DMS53 (cell line): Measurements from ENCODE around the gene ZMYND8.
"Not testable (repeated sequence)": the region's sequence is repeated elsewhere in the genome, so short reads cannot be mapped to it uniquely, and the experiment has no call there.

ENCODE experiments used
- DNase-seq: peaks from one replicate; lab custom pipeline; 2025; lab: John Stamatoyannopoulos, UW

The ZMYND8 gene

DNA sequence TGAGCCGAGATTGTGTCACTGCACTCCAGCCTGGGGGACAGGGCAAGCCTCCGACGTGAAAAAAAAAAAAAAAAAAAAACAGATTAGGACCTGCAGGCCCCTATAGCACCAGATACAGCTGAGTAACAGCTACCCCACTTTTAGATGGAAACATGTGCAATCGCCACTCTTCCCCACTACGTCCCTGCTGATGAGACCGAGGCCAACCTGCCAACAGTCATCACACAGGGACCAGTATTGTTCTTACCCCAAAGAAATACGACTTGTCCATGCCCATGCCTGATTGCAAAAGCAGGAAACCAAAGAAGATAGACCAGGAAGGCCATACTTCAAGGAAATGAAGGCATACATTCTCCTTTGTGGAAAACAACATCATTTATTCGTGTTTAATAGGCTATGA is 45.8 kb downstream of the ZMYND8 start:
- no peak for DNase-seq

DNA sequence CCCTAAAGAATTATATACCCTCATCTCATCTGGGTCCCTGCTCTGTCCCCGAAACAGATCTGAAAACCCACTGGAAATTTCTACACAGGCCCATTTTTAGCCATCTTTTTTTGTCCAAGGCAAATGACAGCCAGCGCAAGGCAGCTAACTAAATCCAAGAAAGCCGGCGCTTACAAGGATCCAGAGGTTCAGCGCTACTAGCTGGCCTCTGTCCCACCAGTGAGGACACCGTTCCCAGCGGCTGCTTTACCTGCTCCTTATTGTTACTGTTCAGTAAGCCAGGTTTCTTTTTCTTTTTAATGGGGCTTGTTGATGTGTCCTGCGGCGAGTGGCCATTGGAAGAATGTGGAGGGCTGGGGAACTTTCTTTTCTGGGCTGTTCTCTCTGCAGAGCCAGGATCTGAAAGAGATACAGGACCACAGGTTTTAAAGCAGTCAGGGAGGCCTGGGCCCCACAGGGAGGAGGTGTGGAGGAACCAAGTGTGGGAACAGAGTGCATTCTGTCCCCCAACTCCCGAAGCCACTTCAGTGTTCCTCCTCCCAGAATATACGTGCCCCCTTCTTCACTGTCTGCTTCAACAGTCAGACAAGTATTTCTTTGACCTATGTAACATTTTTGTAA is 46.6 kb downstream of the ZMYND8 start:
- no peak for DNase-seq

DNA sequence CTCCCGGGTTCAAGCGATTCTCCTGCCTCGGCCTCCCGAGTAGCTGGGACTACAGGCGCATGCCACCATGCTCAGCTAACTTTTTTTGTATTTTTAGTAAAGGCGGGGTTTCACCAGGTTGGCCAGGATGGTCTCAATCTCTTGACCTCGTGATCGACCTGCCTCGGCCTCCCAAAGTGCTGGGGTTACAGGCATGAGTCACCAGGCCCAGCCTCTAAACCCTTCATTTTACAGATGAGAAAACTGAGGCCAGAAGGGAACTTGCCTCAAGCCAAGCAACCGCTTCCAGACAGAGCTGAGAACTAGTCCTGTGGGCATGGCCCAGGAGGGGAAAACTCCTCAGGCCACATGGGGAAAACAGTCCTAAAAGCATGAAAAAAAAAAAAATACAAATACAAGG is 47.1 kb downstream of the ZMYND8 start:
- no peak for DNase-seq

DNA sequence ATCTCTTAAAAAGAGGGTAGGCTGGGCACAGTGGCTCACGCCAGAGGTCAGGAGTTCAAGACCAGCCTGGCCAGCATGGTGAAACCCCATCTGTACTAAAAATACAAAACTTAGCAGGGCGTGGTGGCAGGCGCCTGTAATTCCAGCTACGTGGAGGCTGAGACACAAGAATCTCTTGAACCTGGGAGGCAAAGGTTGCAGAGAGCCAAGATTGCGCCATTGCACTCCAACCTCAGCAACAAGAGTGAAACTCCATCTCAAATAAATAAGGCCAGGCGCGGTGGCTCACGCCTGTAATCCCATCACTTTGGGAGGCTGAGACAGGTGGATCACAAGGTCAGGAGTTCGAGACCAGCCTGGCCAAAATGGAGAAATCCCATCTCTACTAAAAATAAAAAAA is 48.9 kb downstream of the ZMYND8 start:
- DNase-seq: not testable (repeated sequence)

DNA sequence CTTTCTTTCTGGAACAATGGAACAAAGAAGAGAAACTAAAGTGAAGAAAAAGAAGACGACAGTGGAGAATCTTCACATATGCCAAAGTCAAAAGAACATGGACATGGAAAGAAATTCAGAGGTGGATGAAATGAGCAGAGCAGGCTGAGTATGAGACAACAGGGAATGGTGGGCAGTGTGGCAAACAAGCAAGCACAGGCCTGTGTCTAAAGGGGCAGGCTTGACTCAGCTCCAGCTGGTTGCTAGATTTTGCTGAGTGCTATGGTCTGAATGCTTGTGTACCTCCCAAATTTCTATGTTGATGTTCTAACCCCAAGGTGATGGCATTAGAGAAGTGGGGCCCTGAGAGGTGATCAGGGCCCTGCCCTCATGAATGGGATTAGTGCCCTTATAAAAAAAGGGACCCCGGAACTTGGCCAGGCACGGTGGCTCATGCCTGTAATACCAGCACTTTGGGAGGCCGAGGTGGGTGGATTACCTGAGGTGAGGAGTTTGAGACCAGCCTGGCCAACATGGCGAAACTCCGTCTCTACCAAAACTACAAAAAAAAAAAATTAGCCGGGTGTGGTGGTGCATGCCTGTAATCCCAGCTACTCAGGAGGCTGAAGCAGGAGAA is 49.6 kb downstream of the ZMYND8 start:
- DNase-seq: no peak

DNA sequence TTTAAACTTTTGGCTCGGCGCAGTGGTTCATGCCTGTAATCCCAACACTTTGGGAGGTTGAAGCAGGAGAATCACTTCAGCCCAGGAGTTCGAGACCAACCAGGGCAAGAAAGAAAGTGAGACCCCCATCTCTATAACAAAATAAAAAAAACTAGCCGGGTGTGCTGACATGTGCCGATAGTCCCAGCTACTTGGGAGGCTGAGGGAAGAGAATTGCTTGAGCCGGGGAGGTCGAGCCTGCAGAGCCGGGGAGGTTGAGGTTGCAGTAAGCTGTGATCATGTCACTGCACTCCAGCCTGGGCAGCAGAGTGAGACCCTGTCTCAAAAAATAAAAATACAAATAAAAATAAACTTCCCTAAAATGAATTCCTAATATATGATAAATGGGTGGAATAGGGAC is 50.4 kb downstream of the ZMYND8 start:
- DNase-seq: no peak

DNA sequence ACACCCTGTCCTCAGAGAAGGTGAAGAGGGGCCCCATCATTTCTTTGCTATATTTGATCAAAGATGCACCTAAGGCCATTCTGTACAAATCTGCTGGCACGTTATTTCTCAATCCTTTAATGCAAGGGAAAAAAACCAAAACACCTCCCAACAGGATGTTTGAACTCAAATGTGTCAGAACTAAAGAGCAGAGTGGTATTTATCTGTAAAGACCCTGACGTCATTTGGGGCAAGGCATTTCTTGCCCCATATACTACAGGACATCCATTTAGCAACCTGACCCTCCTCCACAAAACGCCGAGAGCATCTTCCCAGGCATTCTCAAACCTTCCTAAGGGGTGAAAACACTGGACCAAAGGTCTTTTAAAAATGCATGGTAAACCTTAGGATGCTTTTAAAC is 50.8 kb downstream of the ZMYND8 start:
- no peak for DNase-seq

DNA sequence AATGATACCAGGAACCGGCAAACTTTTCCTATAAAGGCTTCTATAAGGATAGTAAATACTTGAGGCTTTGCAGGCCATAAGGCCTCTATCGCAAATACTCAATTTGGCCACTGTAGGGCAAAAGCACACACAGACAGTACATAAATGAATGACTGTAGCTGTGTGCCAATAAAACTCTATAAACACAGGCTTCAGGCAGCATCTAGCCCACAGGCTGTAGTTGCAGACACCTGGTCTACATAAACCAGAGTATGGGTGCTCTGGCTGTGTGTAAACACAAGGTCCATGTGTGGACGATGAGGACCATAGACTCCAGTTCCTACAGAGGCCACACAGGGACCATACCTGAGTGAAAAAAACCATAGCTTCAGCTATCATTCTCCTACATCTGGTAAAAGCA is 52.2 kb downstream of the ZMYND8 start:
- peak; percentile 75 for DNase-seq

DNA sequence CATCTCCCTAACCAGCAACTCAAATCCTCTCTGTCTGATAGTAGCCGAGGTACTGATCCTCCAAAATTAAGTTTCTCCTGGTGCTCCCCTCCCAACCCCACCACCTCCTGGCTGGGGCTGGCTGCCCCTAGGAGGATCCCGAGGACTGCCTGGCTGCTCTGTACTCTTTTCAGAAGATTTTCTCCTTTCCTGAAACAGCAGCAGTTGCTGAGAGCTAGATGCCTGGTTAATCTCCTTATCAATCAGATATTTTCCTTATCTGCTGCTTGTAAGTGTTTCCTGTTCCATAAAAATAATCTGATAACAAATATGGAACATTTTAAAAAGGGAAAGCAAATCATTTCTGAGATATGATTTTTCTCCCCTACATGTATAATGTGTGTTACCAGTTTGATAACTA is 52.8 kb downstream of the ZMYND8 start:
- no peak for DNase-seq

DNA sequence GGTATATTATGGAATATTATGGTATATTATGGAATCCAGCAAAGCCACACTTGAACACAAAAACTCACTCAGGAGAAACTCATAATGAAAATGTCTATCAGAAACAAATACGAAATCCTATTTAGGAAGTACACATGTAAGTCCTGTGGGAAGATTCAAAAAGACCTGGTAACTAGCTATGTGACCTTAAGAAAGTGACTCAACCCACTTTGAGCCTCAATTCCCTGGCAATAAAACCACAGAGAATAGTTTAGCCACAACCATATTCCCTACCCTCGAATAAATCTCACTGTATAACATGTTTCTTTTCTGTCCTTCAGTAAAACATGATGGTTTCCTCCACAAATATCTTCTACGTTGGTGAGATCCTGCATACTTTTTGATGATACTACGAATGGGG is 56.4 kb downstream of the ZMYND8 start:
- DNase-seq: no peak

DNA sequence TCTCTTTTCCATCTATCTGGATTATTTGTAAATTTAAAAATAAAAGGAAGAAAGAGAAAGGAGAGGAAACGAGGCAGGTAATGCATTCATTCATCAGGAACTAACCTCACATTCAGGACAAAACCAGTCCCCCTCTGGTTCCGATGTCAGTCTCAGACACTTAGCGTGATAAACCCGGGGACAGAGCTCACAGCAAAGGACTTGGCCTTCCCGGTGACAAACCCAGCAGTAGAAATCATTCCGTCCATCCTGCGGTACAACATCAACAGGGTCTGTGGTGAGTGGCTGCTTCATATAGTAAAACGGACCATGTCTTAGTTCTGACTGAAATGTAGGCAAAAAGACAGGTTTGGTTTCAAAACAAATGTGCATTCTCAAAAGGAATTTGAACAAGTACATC is 57.9 kb downstream of the ZMYND8 start:
- DNase-seq: no peak

DNA sequence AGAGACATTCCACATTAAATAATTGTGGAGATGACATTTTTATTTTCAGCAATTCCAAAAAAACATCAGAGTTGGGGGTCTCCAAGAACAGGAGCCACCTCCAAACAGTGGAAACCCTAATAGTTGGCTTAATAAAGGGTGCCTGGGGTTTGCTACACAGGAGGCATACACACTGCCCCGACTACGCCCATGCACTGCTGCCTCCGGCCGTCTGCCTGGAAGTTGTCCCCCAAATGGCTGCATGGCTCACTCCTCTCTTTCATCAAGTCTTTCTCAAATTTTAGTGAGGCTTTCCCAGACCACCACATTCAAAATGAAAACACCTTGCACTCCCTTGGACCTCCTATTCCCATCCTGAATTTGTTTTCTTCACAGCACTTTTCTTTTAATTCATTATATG is 58.8 kb downstream of the ZMYND8 start:
- DNase-seq: no peak

DNA sequence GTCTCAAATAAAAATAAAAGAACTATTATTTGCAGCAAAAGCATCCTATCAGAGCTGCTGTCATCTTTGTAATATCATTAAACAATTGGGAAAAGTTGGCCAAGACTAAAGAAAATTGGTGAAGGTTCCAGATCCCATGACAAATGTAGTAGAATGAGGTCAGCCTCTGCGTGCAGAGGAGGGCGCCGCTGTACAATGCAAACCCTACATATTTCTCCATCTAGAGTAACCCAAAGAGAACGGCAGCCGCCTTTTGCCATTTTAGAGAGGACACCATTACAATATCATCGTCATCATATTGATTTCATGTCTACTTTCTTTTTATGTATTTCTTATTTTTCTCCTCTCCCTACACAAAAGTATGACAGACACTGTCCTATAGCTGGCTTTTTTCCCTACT is 59.5 kb downstream of the ZMYND8 start:
- DNase-seq: peak; percentile 49

DNA sequence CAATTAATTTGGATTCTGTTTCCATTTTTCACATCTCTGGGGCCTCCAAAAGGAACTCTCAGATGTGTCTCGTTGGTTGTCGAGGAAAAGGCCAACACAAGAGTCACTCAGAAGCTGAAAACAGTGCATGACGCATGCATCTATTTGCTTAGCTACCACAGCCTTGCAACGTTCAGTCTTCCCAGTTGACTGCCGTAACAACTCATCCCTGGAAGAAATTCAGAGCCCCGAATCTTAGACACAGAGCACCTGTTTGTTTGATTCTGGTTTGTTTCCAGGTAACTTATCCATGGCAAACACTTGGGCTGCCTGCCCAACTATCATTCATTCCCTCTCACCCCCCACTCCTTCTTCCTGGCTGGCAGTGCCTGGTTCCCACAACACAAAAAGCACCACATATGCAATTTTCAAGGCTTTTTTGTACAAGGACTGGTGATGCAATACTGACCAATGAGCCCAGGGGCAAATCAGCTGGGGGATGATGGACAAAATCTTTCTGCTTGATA is 60.5 kb downstream of the ZMYND8 start:
- peak; percentile 57 for DNase-seq

DNA sequence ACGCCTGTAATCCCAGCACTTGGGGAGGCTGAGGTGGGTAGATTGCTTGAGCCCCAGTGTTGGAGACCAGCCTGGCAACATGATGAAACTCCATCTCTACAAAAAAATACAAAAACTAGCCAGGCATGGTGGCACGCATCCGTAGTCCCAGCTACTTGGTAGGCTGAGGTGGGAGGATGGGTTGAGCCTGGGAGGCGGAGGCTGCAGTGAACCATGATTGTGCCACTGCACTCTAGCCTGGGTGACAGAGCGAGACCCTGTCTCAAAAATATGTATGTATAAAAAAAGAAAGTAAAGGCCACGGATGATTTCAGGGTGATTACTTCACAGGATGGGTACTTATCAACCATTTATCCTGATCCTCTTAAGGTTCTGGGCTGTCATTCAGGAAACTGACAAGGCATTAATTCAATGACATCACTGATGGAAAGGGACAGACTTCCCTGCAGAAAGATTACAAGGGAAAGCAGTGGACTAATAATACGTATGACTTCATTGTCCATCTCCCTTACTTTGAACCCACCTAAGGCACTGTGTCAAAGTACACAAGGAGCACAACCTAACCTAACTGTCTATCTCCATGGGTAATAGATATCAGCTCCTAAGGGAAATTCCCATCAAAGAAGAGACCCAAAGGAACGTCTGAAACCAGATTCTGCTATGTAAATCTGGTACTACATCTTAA is 61.2 kb downstream of the ZMYND8 start:
- no peak for DNase-seq

DNA sequence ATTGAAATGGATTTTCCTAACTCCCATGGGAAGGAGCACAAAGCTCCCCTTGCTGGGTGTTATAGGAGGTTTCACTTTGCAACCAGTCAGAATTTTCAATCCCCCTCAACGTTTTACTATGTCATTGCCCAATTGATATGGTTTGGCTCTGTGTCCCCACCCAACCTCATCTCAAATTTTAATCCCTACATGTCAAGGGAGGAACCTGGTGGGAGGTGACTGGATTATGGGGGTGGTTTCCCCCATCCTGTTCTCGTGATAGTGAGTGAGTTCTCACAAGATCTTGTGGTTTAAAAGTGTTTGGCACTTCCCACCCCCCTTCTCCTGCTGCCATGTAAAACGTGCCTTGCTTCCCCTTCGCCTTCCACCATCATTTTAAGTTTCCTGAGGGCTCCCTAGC is 62.9 kb downstream of the ZMYND8 start:
- no peak for DNase-seq

DNA sequence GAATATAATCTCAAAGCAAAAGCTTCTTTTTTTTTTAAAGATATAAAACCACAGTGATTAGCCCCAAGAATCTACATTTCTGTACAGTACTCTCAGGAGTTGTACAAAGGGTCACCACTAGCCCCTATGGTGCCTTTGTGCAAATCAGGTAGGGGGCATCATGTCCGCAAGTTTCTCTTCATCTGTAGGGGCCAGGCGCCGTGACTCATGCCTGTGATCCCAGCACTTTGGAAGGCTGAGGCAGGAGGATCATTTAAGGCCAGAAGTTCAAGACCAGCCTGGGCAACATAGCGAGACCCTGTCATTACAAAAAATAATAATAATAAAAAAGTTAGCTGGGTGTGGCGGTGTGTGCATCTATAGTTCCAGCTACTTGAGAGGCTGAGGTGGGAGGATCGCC is 63.9 kb downstream of the ZMYND8 start:
- no peak for DNase-seq

DNA sequence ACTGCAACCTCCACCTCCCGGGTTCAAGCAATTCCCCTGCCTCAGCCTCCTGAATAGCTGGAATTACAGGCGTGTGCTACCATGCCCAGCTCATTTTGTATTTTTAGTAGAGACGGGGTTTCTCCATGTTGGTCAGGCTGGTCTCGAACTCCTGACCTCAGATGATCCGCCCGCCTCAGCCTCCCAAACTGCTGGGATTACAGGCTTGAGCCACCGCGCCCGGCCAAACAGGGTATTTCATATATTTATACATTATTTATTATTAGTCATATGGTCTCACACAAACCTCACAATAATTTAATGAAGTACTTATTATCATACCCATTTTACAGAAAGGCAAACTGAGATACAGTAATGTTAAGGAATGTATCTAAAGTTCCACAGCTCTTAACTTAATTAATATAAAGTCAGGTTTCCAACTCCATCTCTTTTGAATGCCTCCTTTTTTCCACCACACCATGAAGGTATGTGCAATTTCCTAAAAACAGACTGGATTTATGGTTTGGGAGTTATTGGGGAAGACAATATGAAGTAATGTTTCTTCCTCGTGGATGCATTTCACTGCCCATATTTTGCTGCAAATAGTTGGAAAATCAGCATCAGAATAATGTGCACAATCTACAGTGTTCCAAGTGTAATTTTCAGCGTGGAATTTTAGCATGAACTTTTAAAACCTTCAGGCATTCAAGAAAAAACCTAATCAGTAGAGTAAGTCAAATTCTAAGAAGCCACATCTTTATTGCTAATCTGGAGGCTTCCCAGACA is 65.7 kb downstream of the ZMYND8 start:
- DNase-seq: no peak

DNA sequence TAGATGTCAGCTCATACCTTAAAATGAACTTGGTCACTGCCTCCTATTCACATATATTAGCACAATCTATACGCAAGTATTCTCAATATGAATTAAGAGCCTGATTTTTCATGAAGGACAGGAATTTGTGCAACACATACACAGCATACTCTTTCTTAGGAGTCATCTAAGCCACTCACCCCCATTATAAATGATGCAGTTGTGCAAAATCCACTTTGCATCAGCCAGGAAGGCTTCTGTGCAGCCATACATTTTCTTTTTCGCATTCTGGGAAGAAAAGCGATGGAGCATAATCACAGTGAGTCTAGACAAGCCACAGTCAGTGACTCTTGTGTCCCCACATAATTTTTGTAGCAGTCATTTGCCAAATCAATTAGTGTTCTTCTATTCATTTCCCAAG is 66.5 kb downstream of the ZMYND8 start:
- no peak for DNase-seq

DNA sequence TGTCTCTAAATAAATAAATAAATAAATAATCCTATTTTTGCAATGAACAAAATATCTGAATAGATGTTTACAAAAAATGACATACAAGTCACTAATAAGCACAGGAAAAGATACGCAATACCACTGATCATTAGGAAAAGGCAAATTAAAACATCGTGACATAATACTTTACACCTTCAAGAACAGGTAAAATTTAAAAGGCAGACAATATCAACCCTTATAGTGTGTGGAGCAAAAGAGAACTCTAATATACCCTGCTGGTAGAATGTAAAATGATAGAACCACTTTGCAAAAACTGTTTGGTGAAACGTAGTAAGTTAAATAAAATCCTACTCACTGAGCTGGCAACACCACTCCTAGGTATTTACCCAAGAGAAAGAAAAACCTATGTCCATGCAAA is 67.4 kb downstream of the ZMYND8 start:
- DNase-seq: no peak

DNA sequence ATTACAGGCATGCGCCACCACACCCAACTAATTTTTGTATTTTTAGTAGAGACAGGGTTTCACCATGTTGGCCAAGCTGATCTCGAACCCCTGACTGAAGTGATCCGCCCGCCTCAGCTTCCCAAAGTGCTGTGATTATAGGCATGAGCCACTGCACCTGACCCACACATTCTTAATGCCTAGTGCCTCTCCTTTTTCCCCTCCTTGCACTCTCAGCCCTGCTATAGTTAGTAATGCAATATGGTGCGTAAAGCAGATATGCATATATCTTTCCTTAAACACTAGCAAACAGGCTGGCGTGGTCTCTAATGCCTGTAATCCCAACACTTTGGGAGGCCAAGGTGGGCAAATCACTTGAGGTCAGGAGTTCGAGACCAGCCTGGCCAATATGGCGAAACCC is 68.0 kb downstream of the ZMYND8 start:
- DNase-seq: not testable (repeated sequence)

DNA sequence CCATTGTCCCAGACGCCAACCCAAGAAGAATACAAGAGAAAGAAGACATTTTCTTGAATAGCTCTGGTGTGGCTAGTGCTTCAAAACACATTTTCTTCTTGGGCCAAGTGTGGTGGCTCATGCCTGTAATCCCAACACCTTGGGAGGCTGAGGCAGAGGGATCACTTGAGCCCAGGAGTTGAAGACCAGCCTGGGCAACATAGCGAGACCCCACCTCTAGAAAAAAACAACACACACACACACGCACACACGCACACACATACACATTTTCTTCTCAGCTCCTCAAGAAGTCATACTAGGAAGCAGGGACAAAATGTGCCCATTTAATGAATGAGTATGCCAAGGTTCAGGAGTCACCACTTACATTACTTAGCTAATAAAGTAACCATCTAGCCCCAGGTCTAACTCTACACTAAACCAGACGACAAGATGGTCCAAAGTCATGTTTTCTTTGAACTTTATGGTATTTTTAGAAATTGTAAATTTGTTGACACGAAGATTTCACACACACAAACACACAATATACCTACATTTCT is 68.8 kb downstream of the ZMYND8 start:
- DNase-seq: no peak

DNA sequence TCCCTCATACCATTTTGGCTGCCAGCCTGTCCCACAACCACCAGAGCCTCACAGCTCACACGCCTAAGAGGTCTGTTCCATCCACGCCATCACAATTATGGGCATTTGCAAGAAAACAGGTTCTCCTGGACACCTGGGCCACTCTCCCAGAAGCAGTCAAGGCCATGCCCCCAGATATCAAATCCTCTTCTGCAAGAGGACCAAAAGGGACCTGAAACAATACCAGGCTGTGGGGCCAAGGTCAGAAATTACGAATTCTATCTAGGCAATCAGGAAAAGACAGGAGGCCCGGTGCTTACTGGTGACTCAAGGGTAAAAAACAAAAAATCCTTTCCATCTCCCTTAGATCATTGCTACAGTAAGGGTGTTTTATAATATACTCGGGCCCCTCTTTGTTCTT is 69.8 kb downstream of the ZMYND8 start:
- no peak for DNase-seq
